K562 (cell line): ENCODE results near the gene AIMP1. TPM values are rescaled to one million over a fixed set of nuclear protein-coding genes. Genes with fewer than 3 reads are reported as not detected.

Experiments used
- ATAC-seq: fragments of 200-7000 bp; cut with Tn5 transposase; 3 replicates; pipeline ENCODE4 v1.9.1; 2020; ENCODE audit warnings: moderate library complexity
- BruUV-seq: library from RNA; stranded (reverse); fragments of 400-500 nt; replicated peaks from 2 replicates; lab custom pipeline; 2021; lab: Mats Ljungman, UMichigan
- CTCF ChIA-PET: fragments of 300-600 bp; formaldehyde crosslinking; extraction: SDS; loops from one replicate; lab custom pipeline; 2021; ENCODE audit warnings: low intra/inter-chr PET ratio; lab: Yijun Ruan, JAX
- POLR2A ChIA-PET: fragments of 300-600, 350-650 bp; sonication (Branson Sonifier 250); formaldehyde crosslinking; extraction: SDS; loops from one replicate; lab custom pipeline; 2021; ENCODE audit warnings: antibody characterized with exemption, inconsistent platforms; lab: Yijun Ruan, JAX
- DNase-seq, 4 experiments: peaks; one replicate each; pipeline versions ENCODE4 v3.0.0 to v3.0.0-alpha.2; 2011 to 2018; ENCODE audit warnings: low spot score in 3 of 4, mixed read lengths in 3 of 4; ENCODE audit errors: extremely low read depth in 1 of 4
- FAIRE-seq: peaks from 2 replicates; lab custom pipeline; 2011; peaks lifted over from hg19 to GRCh38; lab: Jason Lieb, UNC
- H2AFZ ChIP-seq: 2 replicates; pipeline ENCODE4 v1.6.0; 2011; ENCODE audit warnings: low read depth, low read length, control low read depth, inconsistent platforms
- H3K27ac ChIP-seq: fragments of 200-600 bp; 3 replicates; pipeline ENCODE4 v1.8.0; 2011; ENCODE audit warnings: low read depth, mild to moderate bottlenecking, control low read depth, inconsistent platforms, low read length, moderate library complexity, mixed read lengths; ENCODE audit errors: extremely low read depth
- H3K27me3 ChIP-seq, 2 experiments: fragments of 300-600 bp in 1 of 2; 2 replicates in 1 of 2; 3 replicates in 1 of 2; pipeline versions ENCODE4 v1.6.0 to v1.8.0; 2011; ENCODE audit warnings: inconsistent platforms in 2 of 2, low read length in 2 of 2, mild to moderate bottlenecking in 1 of 2, mixed read lengths in 1 of 2, moderate library complexity in 1 of 2; ENCODE audit not compliant: control insufficient read depth in 2 of 2, insufficient read depth in 2 of 2
- H3K36me3 ChIP-seq: fragments of 300-600 bp; 3 replicates; pipeline ENCODE4 v1.8.0; 2011; ENCODE audit warnings: mild to moderate bottlenecking, low read length, inconsistent platforms; ENCODE audit not compliant: control insufficient read depth, insufficient read depth
- H3K4me1 ChIP-seq, 2 experiments: fragments of 200-600 bp in 1 of 2; replicated peaks in 1 of 2; 2 replicates in 1 of 2; 3 replicates in 1 of 2; pipeline versions ENCODE4 v1.5.1 to v1.8.0; 2011; ENCODE audit warnings: inconsistent platforms in 2 of 2, low read length in 2 of 2, mild to moderate bottlenecking in 1 of 2, mixed read lengths in 1 of 2, moderate library complexity in 1 of 2; ENCODE audit not compliant: control insufficient read depth in 2 of 2, insufficient read depth in 2 of 2
- H3K4me2 ChIP-seq: 2 replicates; pipeline ENCODE4 v1.6.1; 2011; ENCODE audit warnings: low read length, control low read depth, inconsistent platforms, mixed read lengths; ENCODE audit not compliant: insufficient read depth
- H3K4me3 ChIP-seq: fragments of 200-600 bp; sonication (generic), shearing (Covaris generic); 2 replicates; pipeline ENCODE4 v1.5.1; 2016; ENCODE audit warnings: control low read depth, inconsistent platforms
- H3K79me2 ChIP-seq: fragments of 200-600 bp; 3 replicates; pipeline ENCODE4 v1.8.0; 2011; ENCODE audit warnings: low read length, inconsistent platforms; ENCODE audit not compliant: control insufficient read depth, insufficient read depth
- H3K9ac ChIP-seq, 2 experiments: 2 replicates each; pipeline versions ENCODE4 v1.6.0 to v1.6.1; 2011; ENCODE audit warnings: low read depth in 2 of 2, low read length in 2 of 2, control low read depth in 1 of 2, inconsistent platforms in 1 of 2, mild to moderate bottlenecking in 1 of 2, mixed read lengths in 1 of 2; ENCODE audit not compliant: insufficient read depth in 1 of 2
- H3K9me1 ChIP-seq: one replicate; pipeline ENCODE4 v1.6.0; 2011; ENCODE audit warnings: inconsistent platforms, mild to moderate bottlenecking, low read length, moderate library complexity; ENCODE audit not compliant: control insufficient read depth, insufficient read depth
- H3K9me3 ChIP-seq: replicated peaks from 2 replicates; pipeline ENCODE4 v1.5.1; 2011; ENCODE audit warnings: low read depth, low read length, inconsistent platforms; ENCODE audit not compliant: control insufficient read depth, insufficient read depth
- H4K20me1 ChIP-seq: replicated peaks from 2 replicates; pipeline ENCODE4 v1.6.1; 2011; ENCODE audit warnings: low read length, inconsistent platforms, mixed read lengths; ENCODE audit not compliant: control insufficient read depth, insufficient read depth
- CHD4 ChIP-seq: fragments of 200-600 bp; sonication (generic); IDR thresholded peaks from 3 replicates; pipeline ENCODE4 v1.6.1; 2012; ENCODE audit warnings: low read depth, mild to moderate bottlenecking, mixed read lengths, low read length, inconsistent platforms; ENCODE audit not compliant: insufficient read depth, insufficient replicate concordance, poor library complexity, severe bottlenecking
- CUX1 ChIP-seq: fragments of 200-800 bp; sonication (Bioruptor generic); IDR thresholded peaks from 2 replicates; pipeline ENCODE4 v1.6.1; 2016; ENCODE audit warnings: missing genetic modification characterization, missing compliant biosample characterization
- DIDO1 ChIP-seq: fragments of 450-650 bp; IDR thresholded peaks from 2 replicates; pipeline ENCODE4 v1.6.1; 2016; ENCODE audit warnings: low read depth, missing biosample characterization, missing genetic modification characterization
- JUNB ChIP-seq: fragments of 450-650 bp; formaldehyde crosslinking; conservative IDR thresholded peaks from 2 replicates; pipeline ENCODE4 v1.4.0; 2020; ENCODE audit warnings: mild to moderate bottlenecking
- MCM3 ChIP-seq: fragments of 450-650 bp; IDR thresholded peaks from 2 replicates; pipeline ENCODE4 v1.6.1; 2016
- NEUROD1 ChIP-seq: fragments of 150-350 bp; IDR thresholded peaks from 2 replicates; pipeline ENCODE4 v1.6.1; 2014; ENCODE audit warnings: borderline replicate concordance, low read length, low read depth; ENCODE audit not compliant: partially characterized antibody
- PATZ1 ChIP-seq: fragments of 250-450 bp; sonication (Bioruptor Pico); IDR thresholded peaks from 2 replicates; pipeline ENCODE4 v1.5.0; 2020; ENCODE audit warnings: mild to moderate bottlenecking, borderline replicate concordance
- POLR2G ChIP-seq: fragments of 200-400 bp; formaldehyde crosslinking; IDR thresholded peaks from 2 replicates; pipeline ENCODE4 v1.6.1; 2017; ENCODE audit warnings: low read depth, mild to moderate bottlenecking, antibody characterized with exemption, low read length, moderate library complexity
- in situ Hi-C: fragments of 300-500 bp; cut with MboI; formaldehyde crosslinking; loops from 4 replicates; pipeline ENCODE4 v1.15.0; 2018; ENCODE audit warnings: inconsistent platforms, mixed read lengths
- intact Hi-C: fragments of 100-400 bp; cut with micrococcal nuclease; formaldehyde crosslinking; loops from 2 replicates; pipeline ENCODE4 v1.14.2; 2022
- polyA plus RNA-seq, 8 experiments: library from polyadenylated mRNA; depleted of rRNA in 4 of 8; stranded (reverse) in 5 of 8; unstranded in 3 of 8; fragments of >200 nt; fragmentation: Nextera tagmentation in 2 of 8; fragmentation: Illumina TruSeq in 1 of 8; extraction: Ambion mirVana in 2 of 8; extraction: Trizol in 1 of 8; gene quantifications; 2 replicates each; pipeline versions ENCODE4 v1.2.1 to v1.2.3, GENCODE V29; 2011 to 2014; ENCODE audit warnings: inconsistent platforms in 1 of 8, missing spikeins in 1 of 8
- total RNA-seq, 7 experiments: library from RNA; depleted of rRNA in 6 of 7; stranded (reverse); fragments of >200 nt in 6 of 7; fragmentation: Illumina TruSeq in 2 of 7; extraction: Trizol in 2 of 7; gene quantifications; 2 replicates each; pipeline versions ENCODE4 v1.2.1 to v1.2.3, GENCODE V29; 2011 to 2021; ENCODE audit warnings: low replicate concordance in 1 of 7

Gene AIMP1
- total and polyA plus RNA-seq, 9 of the 15 experiments (the other 6 are each of a cell fraction or from before 2014, with no cell fraction given): 39.9 to 141 (median 70.1) TPM

- Histone ChIP-seq H3K9ac (no peak overlapping the region), H3K27me3 (no peaks in the 10 kb centered on the region), H3K36me3 (peaks cover 34% of the 10 kb centered on the region), H3K4me2 (no peak overlapping the region), H3K9me3 (no peaks in the 10 kb centered on the region), H4K20me1 (no peaks in the 10 kb centered on the region), H3K4me1 (peaks cover 2 to 16% of the 10 kb centered on the region in 2 experiments; a peak in 3 of 5 replicates), H3K4me3 (no peak overlapping the region), H3K9me1 (peaks cover 4% of the 10 kb centered on the region), H2AFZ (no peak overlapping the region), H3K27ac (no peak overlapping the region), H3K79me2 (peaks cover 18% of the 10 kb centered on the region)
- in situ Hi-C loops (loop anchor here (25.0 kb wide), 1 partner anchor 1406 kb away; the partner anchor contains the start of gene PAPSS1), intact Hi-C loops (no loop called here)
- CTCF ChIA-PET: no interaction called here
- FAIRE-seq: no peak
- TF ChIP-seq CHD4 (no peak), NEUROD1 (no peak), PATZ1 (no peak), CUX1 (CRISPR knock-in tag) (no peak), JUNB (CRISPR knock-in tag) (no peak), POLR2G (no peak), DIDO1 (tag) (no peak), MCM3 (no peak)
- BruUV-seq: no TSS peak
- POLR2A ChIA-PET: interaction anchor here (1.1 kb wide), 1 partner anchor 9 kb away, joined by 3 read pairs; the partner anchor contains the start of gene TBCK
- DNase-seq: no peak
- ATAC-seq: no peak
Observed at GRCh38 chr4:106306561-106306960, 9.8 kb upstream of the AIMP1 start.
